Liver (tissue), 3 donors: ENCODE measurements around the gene FLG2.
"Not testable (repeated sequence)": the region's sequence is repeated elsewhere in the genome, so short reads cannot be mapped to it uniquely, and the experiment has no call there.

Experiments
- GABPA ChIP-seq, 2 donors: IDR thresholded peaks in 1 of 2; conservative IDR thresholded peaks in 1 of 2; 2 replicates each; pipeline ENCODE4 v1.6.1; 2016; ENCODE audit warnings: antibody characterized with exemption in 2 of 2, mild to moderate bottlenecking in 1 of 2, moderate library complexity in 1 of 2
- TF ChIP-seq, protein P1 (sequence below): fragments of 150-350 bp; IDR thresholded peaks from 2 replicates; pipeline ENCODE4 v1.5.1; 2017; ENCODE audit warnings: improper control_type of control experiment, low read depth, low read length; ENCODE audit not compliant: missing input control
- TF ChIP-seq, protein P2 (sequence below): IDR thresholded peaks from 2 replicates; pipeline ENCODE4 v1.6.1; 2016; ENCODE audit warnings: antibody characterized with exemption
- TF ChIP-seq, protein P3 (sequence below): IDR thresholded peaks from 2 replicates; pipeline ENCODE4 v1.6.1; 2016; ENCODE audit warnings: antibody characterized with exemption
- donor health status: healthy.
- donor health status: healthy.

DNA sequence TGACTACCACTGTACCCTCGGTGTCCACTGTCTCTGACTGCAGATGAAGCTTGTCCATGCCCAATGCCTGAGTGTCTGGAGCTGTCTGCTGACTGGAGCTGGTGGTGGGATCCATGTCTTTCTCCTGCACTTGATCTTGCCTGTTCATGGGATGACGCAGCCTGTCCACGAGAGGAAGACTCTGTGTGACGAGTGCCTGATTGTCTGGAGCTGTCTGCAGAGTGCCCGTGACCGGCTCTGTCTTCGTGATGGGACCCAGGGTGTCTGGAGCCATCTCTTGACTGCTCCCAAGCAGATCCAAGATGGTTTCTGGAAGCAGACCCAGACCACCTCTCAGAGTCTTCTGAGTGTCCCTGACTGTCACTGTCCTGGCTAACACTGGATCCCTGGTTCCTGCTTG, 51.0 kb downstream of the FLG2 start:
- TF ChIP-seq, protein P1, sequence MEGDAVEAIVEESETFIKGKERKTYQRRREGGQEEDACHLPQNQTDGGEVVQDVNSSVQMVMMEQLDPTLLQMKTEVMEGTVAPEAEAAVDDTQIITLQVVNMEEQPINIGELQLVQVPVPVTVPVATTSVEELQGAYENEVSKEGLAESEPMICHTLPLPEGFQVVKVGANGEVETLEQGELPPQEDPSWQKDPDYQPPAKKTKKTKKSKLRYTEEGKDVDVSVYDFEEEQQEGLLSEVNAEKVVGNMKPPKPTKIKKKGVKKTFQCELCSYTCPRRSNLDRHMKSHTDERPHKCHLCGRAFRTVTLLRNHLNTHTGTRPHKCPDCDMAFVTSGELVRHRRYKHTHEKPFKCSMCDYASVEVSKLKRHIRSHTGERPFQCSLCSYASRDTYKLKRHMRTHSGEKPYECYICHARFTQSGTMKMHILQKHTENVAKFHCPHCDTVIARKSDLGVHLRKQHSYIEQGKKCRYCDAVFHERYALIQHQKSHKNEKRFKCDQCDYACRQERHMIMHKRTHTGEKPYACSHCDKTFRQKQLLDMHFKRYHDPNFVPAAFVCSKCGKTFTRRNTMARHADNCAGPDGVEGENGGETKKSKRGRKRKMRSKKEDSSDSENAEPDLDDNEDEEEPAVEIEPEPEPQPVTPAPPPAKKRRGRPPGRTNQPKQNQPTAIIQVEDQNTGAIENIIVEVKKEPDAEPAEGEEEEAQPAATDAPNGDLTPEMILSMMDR = not testable (repeated sequence)
- TF ChIP-seq, protein P2, sequence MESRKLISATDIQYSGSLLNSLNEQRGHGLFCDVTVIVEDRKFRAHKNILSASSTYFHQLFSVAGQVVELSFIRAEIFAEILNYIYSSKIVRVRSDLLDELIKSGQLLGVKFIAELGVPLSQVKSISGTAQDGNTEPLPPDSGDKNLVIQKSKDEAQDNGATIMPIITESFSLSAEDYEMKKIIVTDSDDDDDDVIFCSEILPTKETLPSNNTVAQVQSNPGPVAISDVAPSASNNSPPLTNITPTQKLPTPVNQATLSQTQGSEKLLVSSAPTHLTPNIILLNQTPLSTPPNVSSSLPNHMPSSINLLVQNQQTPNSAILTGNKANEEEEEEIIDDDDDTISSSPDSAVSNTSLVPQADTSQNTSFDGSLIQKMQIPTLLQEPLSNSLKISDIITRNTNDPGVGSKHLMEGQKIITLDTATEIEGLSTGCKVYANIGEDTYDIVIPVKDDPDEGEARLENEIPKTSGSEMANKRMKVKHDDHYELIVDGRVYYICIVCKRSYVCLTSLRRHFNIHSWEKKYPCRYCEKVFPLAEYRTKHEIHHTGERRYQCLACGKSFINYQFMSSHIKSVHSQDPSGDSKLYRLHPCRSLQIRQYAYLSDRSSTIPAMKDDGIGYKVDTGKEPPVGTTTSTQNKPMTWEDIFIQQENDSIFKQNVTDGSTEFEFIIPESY = not testable (repeated sequence)
- TF ChIP-seq, protein P3, sequence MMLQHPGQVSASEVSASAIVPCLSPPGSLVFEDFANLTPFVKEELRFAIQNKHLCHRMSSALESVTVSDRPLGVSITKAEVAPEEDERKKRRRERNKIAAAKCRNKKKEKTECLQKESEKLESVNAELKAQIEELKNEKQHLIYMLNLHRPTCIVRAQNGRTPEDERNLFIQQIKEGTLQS = not testable (repeated sequence)
- not testable (repeated sequence) for TF ChIP-seq GABPA (IDR thresholded peaks at IDR 0.05 in 1 of 2, conservative IDR thresholded peaks at IDR 0.05 in 1 of 2)
